Measurements from ENCODE around the gene IPO8.

Gene IPO8

DNA sequence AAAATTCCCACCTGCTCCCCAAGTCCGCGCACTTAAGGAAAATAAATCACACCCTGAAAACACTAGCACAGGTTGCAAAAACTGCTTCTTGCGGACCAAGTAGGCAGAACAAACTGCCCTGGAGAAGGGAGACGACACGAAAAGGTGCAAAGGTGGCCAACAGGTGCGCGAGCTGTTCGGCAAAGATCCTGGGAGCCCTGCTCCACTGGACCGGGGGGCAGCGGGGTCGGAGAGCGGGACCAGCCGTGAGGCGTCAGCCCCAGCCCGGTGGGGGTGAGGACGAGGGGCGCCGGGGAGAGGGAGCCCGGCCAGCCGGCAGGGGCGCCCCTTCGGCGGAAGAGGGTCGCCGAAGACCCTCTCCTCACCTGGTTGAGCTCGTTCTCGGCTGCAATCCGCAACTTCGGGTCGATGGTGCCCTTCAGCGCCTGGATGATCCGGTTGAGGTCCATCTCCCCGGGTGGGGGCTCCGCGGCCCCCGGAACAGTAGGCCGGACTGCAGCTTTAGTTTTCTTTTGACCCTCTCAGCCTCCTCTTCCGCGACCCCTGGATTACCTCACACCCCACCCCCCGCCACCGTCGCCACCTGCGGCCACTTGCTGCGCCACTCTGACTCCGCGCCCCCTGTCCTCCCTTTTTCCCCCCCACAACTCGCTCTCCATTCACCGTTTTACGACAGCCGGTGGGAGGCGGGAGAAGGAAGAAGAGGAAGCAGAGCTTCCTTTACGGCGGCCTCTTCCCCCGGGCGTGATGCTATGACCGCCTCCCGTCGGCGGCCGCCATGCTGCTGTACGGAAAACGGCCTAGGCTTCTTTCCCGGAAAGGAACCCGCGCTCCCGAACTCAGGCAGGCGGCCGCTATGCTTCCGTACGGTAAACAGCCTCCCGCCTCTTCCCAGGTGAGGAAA lies at the start of gene IPO8:
Gene IPO8 (minus strand): TSS at position 671 of the 904 bp plus-strand sequence. CDS start 222 bp downstream, at position 449.
- in situ Hi-C loops (cut with HindIII; ENCODE audit: low sequenced_read_pairs): no loop called here

DNA sequence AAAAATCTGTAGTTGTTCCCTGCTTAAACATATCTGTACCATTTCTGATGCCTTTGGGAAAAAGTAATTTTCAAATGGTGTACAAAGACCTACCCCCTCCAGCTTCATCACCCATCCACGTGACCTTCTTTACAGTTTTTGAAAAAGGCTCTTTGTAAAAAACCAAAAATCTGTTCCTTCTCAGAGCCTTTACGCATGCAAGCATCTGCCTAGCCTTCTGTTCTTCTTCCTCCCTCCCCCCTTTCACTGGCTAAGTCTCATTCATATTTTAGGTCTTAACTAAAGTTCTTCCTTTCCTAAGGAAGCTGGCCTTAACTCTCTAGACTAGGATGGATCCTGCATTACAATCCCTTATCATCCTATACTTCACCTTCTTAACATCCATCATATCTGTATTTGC lies 48.7 kb upstream of the IPO8 start:
- in situ Hi-C loops (cut with HindIII; ENCODE audit: low sequenced_read_pairs): no loop called here

DNA sequence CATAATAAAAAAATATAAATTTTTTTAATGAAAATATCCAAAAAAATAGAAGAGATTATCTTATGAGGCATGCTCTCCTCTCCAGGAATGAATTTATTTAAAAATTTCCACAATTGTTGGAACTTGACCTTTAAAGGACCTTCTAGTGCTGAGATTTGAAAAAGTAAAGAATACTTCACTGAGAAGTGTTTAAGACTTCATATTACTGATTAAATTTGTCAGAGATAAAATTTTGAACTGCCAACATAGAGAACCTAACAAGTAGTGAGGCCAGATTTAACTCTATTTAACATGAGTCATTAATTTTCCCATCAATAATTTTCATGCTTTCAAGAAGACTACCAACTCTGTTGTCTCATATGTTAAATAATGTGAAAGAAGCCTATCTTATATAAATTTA lies 44.6 kb upstream of the IPO8 start:
- in situ Hi-C loops (cut with HindIII; ENCODE audit: low sequenced_read_pairs): no loop called here

DNA sequence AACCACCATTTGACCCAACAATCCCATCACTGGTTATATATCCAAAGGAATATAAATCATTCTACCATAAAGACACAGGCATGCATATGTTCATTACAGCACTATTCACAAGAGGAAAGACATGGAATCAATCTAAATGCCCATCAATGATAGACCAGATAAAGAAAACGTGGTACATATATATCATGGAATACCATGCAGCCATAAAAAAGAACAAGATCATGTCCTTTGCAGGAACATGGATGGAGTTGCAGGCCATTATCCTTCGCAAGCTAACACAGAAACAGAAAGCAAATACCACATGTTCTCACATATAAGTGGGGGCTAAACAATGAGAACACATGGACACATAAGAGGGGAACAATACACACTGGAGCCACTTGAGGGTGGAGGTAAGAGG lies 43.4 kb upstream of the IPO8 start:
- in situ Hi-C loops (cut with HindIII; ENCODE audit: low sequenced_read_pairs): no loop called here

DNA sequence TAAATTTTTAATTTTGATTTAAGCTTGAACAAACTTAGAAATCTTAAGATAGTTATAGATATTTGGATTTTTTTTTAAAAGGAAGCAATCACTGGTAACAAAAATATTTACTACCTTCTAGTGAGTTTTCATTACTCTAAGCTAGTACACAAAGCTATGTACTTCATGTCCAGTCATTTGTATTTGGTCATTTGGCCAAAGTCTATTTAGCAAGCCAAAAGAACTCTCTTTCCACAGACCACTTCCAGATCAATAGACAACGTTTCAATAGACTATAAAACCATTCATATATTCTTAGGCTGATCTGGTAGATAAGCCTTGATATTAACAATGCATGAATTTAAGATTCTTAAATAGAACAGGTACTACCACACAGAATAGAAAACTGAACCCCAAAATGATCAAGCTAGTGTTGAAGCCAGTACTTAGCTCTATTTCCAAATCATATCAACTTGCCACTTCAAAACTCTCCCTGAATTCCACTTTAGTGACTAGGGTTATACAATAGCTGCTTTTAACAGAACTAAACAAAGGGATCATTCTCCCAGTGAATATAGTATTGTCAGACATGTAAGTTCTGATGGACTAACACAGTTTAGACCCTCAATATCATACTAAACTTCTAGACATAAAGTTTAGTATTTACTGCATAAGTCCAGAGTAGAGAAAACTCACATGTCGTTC lies 37.4 kb upstream of the IPO8 start:
- in situ Hi-C loops (cut with HindIII; ENCODE audit: low sequenced_read_pairs): no loop called here

DNA sequence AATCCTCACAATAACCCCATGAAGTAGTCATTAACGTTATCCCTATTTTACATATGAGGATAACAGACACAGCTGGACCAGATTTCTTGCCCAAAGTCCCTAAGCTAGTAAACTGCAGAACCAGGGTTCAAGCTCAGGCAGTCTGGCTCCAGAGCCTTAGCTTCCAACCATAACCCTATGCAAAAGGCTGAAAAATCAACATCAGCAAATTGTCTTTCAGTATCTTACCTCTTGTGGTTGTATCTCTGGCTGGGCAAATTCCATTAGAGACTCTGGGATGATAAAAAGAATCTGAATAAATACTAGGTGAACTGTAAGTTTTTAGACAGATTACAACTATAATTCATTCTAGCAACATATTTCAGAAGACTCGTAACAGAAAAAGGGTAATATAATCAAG lies 34.3 kb upstream of the IPO8 start:
- in situ Hi-C loops (cut with HindIII; ENCODE audit: low sequenced_read_pairs): no loop called here

DNA sequence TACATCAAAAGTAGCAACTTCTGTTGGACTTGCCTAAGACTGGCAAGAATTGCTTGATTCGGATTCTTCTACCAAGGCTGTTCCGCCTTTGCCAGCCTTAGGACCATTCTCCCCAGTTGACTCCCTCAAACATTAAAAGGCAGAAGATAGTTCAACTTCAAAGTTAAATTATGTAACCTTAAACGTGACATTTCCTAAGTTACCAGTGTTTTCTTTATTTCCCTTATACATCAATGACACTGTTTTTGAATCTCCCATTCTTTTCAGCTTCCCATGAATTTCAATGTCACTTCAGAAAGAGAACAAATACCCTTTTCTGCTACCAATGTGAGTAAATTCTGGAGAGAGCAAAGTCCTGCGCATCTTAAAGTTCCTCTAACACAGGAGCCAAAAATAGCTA lies 33.9 kb upstream of the IPO8 start:
- in situ Hi-C loops (cut with HindIII; ENCODE audit: low sequenced_read_pairs): no loop called here

DNA sequence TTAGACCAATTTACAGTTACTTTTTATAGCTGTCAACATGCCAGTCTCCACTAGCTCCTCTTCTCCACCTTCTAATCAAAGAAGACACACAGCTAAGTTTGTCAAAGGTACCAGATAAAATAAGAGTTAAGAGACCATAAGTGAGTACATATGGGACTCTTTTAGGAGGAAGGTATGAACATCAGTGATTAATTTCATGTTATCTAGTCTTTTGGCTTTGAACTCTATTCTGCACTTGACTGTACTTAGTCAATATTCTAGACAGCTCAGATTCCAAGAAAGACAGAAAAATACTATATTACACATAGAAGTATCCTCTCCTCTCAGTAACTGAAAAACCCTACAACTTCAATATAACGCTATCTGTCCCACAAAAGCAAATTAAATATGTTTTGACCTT lies 31.0 kb upstream of the IPO8 start:
- in situ Hi-C loops (cut with HindIII; ENCODE audit: low sequenced_read_pairs): no loop called here

DNA sequence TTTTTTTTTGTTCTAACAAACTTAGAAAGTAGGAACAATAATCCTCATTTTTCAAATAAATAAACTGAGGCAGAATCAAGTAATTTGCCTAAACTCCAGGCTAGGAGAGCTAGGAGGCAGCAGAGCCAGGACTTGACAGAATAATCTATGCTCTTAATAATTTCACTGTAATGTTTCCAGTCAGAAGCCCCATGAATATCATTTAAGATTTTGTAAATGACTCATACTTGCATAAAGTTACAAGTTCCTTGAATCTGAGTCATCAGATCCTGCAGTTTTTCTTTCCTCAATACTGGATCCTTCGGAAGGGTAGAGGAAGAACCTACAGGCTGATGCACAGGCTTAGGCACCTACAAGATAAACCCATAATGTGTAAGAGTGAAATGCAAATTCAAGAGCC lies 30.1 kb upstream of the IPO8 start:
- in situ Hi-C loops (cut with HindIII; ENCODE audit: low sequenced_read_pairs): no loop called here

DNA sequence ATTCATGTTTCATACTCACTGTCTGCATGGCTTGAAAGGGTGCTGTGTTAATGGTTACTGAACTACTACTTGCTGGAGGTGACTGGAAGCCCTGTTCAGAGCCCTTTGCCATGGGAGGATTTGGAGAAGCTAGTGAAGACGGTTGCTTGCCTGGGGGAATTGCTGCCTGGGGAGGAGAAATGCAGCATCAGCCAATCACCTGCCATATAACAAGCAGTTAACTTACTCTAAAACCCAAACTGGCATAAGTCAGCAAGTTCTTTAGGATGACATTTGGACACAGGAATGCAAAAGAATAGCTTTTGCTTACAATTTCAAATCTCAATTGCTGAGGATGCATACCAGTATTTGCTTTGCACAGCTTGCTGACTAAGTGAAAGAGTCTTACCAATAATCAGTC lies 23.4 kb upstream of the IPO8 start:
- in situ Hi-C loops (cut with HindIII; ENCODE audit: low sequenced_read_pairs): no loop called here

DNA sequence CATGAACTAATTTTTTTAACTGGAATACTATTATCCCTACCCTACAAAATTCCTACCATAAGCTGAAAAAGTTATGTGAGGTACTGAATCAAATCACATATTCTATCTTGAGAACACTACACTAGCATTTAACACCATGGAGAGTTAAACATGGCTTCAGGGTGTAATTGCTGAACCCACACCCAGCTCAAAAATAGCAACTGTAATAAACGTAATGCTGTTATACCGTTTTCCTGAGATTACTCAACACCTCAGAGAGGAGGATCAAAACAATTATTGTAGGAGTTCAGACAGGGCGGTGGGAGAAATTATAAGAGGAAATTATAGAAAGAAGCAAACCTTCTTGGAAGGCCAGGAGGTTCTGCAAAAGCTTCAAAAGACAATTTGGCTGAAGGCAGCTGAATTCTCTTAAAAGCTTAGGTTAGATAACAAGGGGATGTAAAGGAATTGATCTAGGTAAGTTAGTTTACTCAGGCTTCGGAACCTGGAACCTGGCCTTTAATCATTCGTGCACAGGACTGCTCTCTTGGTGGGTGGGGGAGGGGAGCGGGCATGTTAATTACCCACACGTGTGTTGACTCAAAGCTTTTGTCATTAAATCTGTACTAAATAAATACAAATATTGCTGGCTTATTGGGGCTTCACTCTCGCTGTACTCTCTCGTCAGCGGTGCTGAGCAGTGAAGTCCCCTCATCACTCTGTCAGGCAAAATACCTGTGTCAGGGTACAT lies 12.1 kb upstream of the IPO8 start:
- in situ Hi-C loops (cut with HindIII; ENCODE audit: low sequenced_read_pairs): no loop called here

DNA sequence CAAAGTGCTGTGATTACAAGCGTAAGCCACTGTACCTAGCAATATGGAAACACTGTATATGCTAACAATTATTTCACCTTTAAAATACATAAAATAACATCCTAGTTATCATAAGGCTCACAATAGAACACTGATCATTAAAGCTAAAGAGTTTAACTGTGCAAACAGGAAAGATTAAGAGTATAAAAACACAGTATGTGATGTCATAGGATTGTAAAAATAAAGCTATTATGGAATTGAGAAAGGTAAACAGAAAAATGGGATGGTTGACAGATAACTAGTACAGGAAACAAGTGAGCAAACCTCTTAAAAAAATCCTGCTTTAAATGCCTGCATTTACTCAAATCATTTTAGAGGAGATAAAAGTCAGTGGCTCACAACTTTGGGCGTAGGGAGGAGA lies 10.8 kb upstream of the IPO8 start:
- in situ Hi-C loops (cut with HindIII; ENCODE audit: low sequenced_read_pairs): no loop called here

DNA sequence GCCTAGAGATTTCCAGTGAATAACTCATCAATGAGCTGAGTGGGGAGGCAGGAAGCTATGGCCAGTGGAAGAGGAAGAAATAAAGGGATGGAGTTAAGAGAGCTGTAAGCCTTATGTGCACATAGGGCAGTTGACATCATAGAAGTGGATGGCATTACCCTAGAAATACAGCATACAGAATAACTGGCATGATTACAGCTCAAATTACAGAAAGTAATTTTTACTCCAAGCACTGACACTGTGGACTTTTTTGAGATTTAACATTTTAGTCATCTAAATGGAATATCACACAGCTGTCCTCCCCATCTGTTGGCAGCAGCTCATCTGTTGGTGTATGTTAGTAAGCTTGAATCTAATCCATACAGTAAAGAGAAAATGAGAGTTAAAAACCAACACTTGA lies 5.4 kb upstream of the IPO8 start:
- in situ Hi-C loops (cut with HindIII; ENCODE audit: low sequenced_read_pairs): no loop called here

DNA sequence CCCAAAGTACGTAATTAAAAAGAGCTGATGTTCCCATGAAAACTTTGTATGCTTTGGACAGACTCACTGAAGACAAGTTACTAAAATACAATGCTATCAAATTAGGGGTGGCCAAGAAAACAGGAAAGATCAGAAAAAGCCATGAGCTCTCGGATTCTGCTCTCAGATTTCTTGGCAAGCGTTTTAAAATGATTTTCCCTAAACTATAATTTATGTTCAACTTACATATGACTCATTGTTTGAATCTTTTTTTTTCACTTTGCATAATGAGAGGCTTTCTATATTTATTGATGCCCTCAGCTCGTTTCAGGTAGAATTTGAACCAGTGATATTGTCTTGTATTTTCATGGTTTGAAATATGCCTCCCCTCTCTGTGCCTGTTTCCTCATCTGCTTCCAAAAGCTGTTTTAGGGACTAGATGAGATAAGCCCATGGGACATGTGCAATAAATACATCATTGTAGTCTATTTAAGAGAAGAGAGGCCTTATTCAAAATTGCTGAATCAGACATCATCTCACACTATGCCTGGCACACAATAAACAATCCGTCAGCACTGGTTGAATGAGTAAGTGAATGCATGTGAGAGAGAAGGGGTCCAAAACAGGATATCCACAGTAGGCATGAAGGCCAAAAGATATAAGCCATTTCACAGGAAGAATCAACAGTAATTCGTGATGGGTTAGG lies 4.7 kb upstream of the IPO8 start:
- in situ Hi-C loops (cut with HindIII; ENCODE audit: low sequenced_read_pairs): no loop called here

DNA sequence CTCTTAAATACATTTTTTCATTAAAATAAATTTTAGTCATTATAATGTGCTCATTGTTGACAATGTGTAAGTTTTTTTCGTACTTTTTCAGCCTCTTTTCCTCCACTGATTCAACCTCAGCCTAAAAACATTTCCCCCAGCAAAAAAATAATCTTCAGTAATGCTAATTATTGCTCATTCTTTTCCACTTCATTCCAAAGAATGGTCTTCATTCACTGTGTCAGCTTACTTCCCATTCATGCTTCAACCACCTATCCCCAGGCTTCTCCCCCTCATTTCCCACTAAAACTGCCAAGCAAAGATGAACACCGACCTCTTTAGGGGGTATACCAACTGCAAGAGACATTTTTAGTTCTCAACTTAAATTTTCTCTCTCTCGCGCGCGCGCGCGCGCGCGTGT lies 2.7 kb upstream of the IPO8 start:
- in situ Hi-C loops (cut with HindIII; ENCODE audit: low sequenced_read_pairs): no loop called here

DNA sequence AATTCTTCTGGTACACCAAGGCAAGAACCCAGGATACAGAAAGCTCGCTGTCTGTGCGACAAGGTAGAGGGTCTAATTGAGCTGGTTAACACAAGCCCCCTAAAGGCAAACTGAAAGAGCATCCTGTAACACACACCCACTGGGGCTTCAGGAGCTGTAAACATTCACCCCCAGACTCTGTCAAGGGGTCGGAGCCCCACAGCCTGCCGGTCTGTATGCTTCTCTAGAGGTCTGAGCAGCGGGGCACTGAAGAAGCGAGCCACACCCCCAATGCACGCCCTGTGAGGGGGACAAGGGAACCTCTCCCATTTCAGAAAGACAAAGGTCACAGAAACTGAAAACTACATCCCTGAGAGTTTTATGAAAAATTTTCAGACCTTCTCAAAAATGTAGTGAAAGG lies 1.3 kb upstream of the IPO8 start:
- in situ Hi-C loops (cut with HindIII; ENCODE audit: low sequenced_read_pairs): no loop called here

DNA sequence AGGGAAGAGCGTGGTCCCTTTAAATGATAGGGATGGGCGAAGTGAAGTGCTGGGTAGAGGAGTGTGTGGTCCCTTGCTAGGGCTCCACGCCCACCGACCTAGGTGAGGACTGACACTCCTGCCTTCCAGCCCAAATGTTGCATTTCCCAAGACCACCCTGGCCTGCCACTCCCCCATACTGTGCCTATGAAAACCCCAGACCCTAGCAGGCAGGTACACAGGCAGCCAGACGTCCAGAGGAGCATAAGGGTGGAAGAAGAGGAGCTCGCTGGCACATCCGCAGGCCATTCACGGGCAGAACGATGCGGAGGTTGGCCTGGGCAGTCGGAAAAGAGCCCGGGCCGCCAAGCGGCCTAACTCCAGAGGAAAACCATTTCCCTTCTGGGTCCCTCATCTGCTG lies 817 bp upstream of the IPO8 start:
- in situ Hi-C loops (cut with HindIII; ENCODE audit: low sequenced_read_pairs): no loop called here

DNA sequence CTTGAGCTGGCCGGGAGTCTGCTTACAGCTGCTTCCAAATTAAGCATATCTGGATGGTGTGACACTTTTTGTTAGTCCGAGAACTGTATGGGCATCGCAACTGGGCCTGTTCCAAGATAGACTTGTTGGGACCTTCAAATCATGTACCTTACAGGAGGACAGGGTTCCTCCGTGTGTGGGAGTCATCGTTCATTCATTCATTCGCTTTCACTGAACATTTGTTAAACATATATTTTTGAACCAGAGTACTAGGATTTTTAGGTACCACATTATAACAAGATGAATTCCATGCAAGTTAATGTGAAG lies 387 bp upstream of the IPO8 start:
- in situ Hi-C loops (cut with HindIII; ENCODE audit: low sequenced_read_pairs): no loop called here

DNA sequence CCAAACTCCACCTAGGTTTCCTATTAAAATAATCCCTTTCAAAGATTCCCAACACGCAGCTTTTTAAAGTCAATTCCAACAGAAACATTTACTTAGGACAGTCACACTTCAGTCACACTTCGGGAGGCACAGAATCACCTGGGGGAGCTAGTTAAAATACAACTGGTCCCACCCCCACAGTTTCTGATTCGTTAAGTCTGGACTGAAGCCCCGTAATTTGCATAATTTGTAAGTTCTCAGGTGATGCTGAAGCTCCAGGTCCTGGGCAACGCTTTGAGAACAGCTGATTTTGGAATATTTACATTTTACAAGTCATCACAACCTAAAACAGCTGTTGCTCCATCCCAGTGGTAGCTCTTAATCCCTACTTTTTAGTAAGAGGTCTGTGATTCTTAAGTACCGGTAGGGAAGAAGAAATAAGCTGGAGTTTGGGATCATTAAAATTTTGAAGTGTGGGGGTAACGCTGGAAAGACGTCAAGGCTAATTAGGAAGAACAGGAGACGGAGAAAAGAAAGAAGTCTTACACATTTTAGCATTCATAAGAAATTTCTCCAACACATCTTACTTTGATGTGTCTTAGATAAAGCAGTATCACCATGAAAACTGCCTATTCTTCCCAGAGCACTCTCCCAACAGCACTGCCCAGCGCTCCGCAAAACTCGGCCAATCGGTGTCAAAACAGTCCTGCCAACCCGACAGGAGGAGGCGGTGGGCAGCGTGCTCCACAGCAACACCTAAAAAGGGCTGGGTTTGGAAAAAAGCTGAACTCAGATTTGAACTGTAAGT lies 1.1 kb downstream of the IPO8 start:
- in situ Hi-C loops (cut with HindIII; ENCODE audit: low sequenced_read_pairs): no loop called here

DNA sequence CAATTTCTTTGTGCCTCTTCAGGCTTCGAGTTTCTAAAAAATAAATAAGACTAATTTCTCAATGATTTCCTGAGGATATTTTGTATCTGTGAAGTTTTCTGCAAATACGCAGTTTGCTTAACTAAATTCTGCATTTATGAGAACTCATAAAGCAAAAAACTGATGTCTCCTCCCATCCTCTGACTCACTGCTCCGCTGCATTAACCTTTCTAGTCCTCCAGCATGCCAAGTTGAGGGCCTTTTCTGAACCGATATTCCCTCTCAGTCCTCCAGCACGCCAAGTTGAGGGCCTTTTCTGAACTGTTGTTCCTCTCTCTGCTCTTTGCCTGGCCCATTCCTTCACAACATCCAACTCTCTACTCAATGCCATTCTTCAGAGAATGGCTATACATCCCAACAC lies 3.2 kb downstream of the IPO8 start:
- in situ Hi-C loops (cut with HindIII; ENCODE audit: low sequenced_read_pairs): no loop called here
